HG02642 (cell line): ENCODE measurements around the gene FOXJ3.
A peak's percentile ranks its signal among the peaks of the same experiment; 100 is the strongest.

ENCODE experiments used
- ATAC-seq: cut with Tn5 transposase; IDR thresholded peaks from one replicate; pipeline ENCODE4 v1.9.1; 2021; ENCODE audit warnings: mild to moderate bottlenecking; ENCODE audit not compliant: unreplicated experiment, poor library complexity

The FOXJ3 gene

DNA sequence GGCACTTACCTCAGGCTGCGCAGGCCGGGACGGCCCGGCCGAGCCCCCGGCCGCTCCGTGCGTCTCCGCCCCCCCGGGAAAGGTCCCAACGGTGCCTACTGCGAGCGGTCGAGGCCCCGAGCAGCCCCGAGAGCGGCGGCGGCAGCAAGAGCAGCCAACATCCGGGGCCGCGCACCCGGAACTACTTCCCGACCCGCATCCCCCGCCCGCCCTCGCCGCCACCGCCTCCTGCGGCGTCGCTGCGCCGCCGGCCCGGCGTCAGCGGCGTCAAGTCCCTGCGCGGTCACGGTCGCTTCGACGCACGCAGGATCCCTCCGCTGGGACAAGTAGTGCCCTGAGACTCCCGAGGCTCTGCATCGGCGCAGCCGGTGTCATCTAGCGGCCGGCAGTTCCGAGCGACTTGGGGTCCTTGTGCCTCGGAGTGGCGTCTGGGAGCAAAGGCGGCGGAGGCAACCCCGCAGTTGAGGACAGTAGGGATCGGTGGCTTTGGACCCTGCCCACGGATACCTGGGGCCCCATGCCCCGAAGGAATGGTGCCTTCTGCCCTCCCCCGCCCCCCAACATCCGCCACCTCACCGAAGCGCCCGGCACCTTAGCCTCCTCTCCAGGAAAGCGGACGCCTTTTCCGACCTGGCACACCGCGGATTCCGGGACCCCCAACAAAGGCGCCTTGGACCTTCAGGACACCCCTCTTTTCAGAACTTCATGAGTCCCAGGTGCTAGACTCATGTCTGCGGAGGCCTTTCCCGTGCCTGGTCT is at the start of gene FOXJ3:
FOXJ3 (minus strand) TSS at position 186 of the 759 bp plus-strand sequence. CDS start 24,142 bp downstream, outside the sequence.
- peak; percentile 87 for ATAC-seq

GRCh38 chr1:42381280-42381673 is 46.2 kb upstream of the FOXJ3 start:
- ATAC-seq, result no peak

DNA sequence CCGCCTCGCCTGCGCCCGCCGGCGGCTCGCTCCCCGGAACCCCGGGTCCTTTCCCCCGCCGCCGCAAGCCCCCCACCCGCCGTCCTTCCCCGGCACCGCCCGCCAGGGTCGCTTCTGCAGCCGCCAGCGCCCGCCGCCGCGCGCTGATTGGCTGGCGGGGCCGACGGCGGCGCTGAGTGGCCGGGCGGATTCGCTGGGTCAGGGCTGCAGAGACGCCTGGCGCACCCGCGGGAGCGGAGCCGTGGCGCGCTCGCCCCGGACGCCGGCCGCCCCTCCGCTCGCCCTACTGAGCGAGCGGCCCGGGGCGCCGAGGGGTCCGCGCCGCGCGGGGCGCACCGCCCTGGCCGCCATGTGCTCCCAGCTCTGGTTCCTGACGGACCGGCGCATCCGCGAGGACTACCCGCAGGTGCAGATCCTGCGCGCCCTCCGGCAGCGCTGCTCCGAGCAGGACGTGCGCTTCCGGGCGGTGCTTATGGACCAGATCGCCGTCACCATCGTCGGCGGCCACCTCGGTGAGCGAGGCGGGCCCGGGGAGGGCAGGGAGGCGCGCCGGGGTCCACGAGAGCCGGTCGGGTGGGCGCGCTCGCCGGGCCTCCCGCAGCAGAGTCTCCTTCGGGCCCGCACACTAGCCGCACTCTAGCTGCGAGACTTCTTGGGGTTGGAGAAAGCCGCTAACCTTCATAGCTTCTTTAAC is 45.7 kb upstream of the FOXJ3 start, which contains the start of gene RIMKLA:
RIMKLA (plus strand) TSS at position 207 of the 694 bp plus-strand sequence; CDS start at position 350, 143 bp downstream.
- ATAC-seq, result peak; percentile 89

DNA sequence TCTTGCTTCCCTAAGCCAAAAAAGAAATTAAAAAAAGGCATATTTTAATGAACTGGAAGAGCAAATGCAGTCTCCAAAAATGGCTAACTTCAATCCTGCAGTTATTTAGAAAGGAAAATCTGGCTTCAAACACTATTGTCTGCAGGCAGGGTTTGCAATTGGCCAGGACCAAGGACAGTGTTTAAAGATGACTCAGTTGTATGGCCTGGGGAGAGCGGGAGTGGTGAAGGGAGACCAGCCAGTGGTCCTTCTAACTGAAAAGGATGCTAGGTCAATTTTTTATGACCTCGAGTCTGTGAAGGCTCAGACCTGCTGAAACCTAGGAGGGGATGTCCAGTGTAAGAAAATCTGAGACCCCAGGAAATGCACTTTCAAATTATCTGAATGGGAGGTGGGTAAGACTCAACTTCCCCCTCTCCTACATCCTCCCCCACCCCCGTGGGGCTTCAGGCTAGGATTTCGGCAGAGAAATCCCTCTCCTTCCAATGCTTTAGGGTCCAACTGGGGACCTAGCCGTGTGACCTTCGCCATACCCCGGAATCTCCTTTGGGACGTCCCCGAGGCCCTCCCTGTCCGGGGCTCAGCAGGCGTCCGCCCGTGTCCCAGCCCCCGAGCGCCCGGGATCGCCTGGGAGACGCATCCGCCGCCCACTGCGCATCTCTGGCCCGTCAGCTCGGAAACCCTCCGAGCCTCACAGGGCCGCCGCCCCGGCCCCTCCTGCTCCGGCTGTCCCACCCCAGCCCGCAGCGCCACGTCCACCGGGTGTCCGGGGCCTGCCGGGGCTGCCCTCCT is 45.0 kb upstream of the FOXJ3 start:
- peak; percentile 32 for ATAC-seq

DNA sequence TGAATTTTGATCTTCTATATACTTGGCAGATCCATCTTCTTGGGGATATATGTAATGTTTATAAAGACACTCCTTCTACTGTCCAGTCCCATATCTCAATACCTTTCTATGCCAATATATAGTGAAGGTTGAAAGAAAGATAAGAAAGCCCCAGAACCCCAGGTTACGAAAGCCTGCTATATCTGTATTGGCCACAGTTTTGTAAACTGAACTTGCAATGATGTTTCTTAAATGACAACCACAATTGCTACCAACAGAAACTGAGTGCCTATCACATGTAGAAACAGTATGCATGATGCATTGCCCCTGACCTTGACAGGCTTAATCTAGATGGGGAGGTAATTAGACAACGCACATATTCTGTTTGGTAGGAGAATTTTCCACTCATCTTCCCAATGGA is 37.8 kb upstream of the FOXJ3 start:
- ATAC-seq, result no peak

DNA sequence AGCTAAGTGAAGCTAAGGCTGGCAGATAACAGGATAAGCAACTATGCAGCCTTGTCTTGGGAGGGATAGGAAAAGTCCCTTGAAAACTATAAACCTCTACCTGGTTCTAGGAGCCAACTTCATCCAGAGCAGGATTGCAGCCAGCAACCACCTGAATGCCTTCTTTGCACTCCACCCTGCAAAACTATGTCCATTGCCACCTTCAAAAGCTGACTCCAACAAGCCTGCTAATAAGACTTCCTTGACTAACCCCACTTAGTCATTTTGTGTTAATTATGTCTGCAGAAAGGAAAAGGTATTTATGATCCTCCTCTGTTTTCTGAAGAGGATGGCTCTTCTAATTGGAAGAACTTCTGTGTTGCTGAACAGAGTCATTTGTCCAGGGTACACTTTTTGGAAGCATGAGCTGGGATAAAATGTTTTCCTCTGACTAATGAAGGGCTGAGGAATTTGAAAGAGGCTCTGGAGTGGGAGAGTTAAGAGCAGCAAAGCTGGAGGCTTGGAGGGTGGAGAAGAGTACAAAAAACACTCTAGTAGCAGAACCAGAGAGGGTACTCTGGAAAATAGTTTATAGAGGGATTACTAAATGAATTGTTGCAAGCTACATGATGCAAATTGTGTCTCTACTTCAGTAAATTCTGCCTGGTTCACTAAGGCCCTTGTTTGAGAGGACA is 36.0 kb upstream of the FOXJ3 start:
- no peak for ATAC-seq

DNA sequence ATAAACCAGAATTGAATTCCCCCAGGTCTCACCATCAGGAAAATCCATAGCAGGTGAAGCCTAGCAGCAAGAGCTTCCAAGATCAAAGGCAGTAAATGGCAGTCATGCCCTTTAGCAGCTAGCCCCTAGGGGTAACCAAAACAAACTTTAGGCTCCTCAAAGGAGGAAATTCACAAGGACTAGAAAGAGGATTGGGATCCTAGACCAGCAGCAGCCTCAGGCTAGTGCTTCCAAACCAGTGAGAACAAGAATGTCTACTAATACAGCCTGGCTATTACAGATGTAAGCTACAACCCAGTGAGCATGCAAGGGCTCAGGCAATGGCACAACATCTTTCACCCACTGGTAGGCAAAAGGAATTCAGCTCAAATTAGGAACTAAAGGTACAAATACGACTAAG is 34.4 kb upstream of the FOXJ3 start:
- ATAC-seq, result no peak

DNA sequence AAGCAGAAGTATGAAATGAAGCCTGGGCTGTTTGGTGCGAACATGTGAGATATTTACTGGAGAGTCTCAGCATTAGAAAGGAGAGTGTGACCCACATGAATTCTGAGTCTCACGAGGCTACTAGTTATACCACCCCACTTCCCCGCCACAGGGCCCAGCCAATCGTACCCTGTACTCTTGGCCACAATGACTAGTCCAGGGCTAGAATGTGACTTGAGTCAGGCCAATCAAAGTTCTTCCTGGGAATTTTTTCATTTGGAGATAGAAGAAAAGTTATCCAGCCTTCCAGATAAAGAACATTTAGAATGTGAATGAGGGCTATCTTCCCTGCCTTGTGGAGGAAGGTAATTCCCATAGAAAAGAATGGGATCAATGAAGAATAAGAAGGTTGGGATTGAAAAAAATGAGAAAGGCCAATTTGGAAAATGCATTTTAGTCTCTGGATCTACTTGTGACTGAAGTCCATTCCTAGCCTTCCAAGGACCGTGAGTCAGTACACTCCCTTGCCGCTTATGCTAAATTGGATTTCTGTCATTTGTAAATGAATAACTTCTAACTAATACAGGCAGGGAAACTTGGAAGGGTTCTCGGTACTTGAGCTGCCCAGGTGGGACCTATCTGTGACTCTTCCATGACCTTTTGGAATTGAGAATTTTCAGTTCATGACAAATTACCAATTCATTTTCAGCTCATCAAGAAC is 33.2 kb upstream of the FOXJ3 start:
- ATAC-seq, result no peak

GRCh38 chr1:42365118-42365517 is 30.1 kb upstream of the FOXJ3 start:
- ATAC-seq, result no peak

DNA sequence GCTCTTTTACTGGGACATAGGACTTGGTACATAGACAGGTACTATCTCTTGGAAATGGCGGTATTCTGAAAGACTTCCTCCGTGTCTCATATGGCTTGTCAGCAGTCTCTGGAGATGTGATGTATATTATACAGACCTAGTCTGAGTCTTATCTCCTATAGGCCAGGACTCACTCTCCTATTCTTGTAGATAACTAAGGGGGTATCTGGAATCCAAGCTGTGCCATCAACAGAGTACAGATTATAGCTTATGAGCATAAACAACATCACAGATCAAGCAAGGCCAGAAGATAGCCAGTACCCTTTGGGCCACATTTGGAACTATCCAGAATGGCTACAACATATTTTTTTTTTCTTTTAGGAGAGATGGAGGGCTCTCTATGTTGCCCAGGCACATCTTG is 29.5 kb upstream of the FOXJ3 start:
- no peak for ATAC-seq

GRCh38 chr1:42364089-42364488 is 29.1 kb upstream of the FOXJ3 start:
- no peak for ATAC-seq

DNA sequence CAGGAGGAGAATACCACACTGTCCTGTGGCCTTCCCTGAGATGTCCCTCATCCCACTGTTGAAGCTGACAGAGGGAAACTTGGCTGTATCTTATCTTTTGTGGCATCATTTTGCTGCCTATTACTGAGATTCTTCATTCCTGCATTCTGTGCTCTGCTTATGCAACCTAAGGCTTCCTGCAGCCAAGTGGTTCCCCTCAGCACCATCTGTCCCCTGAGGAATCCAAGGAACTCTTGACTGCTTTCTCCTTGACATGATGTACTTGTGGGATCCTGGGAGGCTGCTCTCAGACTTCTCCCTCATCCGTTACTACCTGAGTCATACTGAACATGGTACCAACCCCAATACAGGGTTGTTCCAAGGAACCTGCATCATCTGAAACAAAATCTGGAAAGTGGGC is 24.4 kb upstream of the FOXJ3 start:
- no peak for ATAC-seq

GRCh38 chr1:42358791-42359190 is 23.8 kb upstream of the FOXJ3 start:
- ATAC-seq, result peak; percentile 58

DNA sequence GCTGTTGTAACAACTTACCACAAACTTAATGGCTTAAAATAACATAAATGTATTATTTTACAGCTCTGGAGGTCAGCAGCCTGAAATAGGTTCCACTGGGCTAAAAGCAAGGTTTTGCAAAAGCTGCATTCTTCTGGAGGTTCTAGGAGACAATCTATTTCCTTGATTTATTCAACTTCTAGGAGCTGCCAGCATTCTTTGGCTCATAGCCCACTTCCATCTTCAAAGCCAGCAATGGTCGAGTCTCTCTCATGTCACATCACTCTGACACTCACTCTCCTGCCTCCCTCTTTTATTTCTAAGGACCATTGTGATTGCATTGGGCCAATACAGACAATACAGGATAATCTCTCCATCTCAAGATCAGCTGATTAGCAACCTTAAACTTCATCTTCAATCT is 15.1 kb upstream of the FOXJ3 start:
- ATAC-seq, result no peak

DNA sequence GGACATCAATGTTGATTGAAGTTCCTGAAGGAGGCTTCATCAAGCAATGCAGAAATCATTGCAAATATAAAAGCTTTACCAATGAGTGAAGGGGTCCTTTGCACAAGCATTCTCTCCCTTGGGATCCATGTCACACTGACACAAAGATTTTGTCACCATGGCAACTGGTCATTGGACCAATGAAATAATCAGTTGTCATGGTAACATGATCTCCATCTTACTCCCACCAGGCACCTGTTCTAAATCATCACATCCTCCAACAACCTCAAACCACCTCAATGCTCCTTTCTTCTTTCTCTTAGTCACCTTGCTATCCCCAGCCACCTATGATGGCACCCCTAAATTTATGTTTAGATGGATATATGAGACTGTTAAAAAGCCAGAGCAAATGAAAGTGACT is 13.5 kb upstream of the FOXJ3 start:
- ATAC-seq, result no peak

GRCh38 chr1:42343049-42343448 is 8.0 kb upstream of the FOXJ3 start:
- no peak for ATAC-seq

GRCh38 chr1:42340901-42341300 is 5.9 kb upstream of the FOXJ3 start:
- no peak for ATAC-seq

- no peak for ATAC-seq
These were observed 5.1 kb upstream of the FOXJ3 start for GRCh38 chr1:42340093-42340492.

DNA sequence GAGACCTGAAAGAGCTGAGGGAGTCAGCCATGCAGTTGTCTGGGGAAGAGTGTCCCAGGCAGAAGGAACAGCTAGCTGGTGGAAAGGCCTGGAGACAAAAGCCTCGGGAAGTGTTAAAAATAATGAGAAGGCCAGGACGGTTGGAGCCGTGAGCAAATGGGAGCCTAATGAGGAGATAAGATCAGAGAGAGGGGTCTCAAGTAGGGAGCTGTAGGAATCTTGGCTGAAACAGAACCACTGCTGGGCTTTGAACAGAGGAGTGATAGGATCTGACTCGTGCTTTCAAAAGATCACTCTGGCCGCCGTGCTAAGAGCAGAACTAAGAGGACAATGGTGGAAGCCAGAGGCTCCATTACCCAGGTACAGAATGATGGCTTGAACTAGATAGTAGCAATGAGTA is 1.9 kb upstream of the FOXJ3 start:
- ATAC-seq, result no peak
